HepG2 (cell line): ENCODE results near the gene MED15. TPM values are rescaled to one million over a fixed set of nuclear protein-coding genes. Genes with fewer than 3 reads are reported as not detected.

ENCODE experiments used
- ATAC-seq: fragments of 200-7000 bp; cut with Tn5 transposase; 3 replicates; pipeline ENCODE4 v1.9.1; 2020; ENCODE audit warnings: mild to moderate bottlenecking, moderate library complexity
- BruUV-seq: library from RNA; stranded (reverse); fragments of 400-500 nt; replicated peaks from 2 replicates; lab custom pipeline; 2021; lab: Mats Ljungman, UMichigan
- CTCF ChIA-PET: fragments of 300-600 bp; formaldehyde crosslinking; extraction: SDS; loops from one replicate; lab custom pipeline; 2021; ENCODE audit warnings: low total read pairs, inconsistent platforms, low intra/inter-chr PET ratio; lab: Yijun Ruan, JAX
- POLR2A ChIA-PET: fragments of 350-600 bp; sonication (Branson Sonifier 250); formaldehyde crosslinking; loops from one replicate; lab custom pipeline; 2020; ENCODE audit warnings: antibody characterized with exemption, inconsistent platforms; lab: Yijun Ruan, JAX
- DNase-seq: peaks from one replicate; pipeline ENCODE4 v3.0.0-alpha.2; 2015; ENCODE audit warnings: low spot score
- FAIRE-seq: peaks from 3 replicates; lab custom pipeline; 2011; peaks lifted over from hg19 to GRCh38; lab: Jason Lieb, UNC
- H2AFZ ChIP-seq: one replicate; pipeline ENCODE4 v1.6.1; 2011; ENCODE audit warnings: low read length, inconsistent platforms
- H3K27ac ChIP-seq: fragments of 300-600 bp; 3 replicates; pipeline ENCODE4 v1.8.0; 2011; ENCODE audit warnings: mixed run types, mild to moderate bottlenecking, mixed read lengths, low read length, inconsistent platforms; ENCODE audit not compliant: insufficient read depth; ENCODE audit errors: extremely low read length
- H3K27me3 ChIP-seq, 2 experiments: fragments of 200-600 bp in 1 of 2; 2 replicates in 1 of 2; 3 replicates in 1 of 2; pipeline versions ENCODE4 v1.6.0 to v1.8.0; 2011; ENCODE audit warnings: low read length in 2 of 2, mild to moderate bottlenecking in 2 of 2, moderate library complexity in 2 of 2, inconsistent platforms in 1 of 2; ENCODE audit not compliant: insufficient read depth in 2 of 2, control insufficient read depth in 1 of 2
- H3K36me3 ChIP-seq, 2 experiments: fragments of 200-600 bp in 1 of 2; replicated peaks in 1 of 2; 2 replicates in 1 of 2; 3 replicates in 1 of 2; pipeline versions ENCODE4 v1.5.1 to v1.8.0; 2011; ENCODE audit warnings: low read length in 2 of 2, inconsistent platforms in 1 of 2; ENCODE audit not compliant: insufficient read depth in 2 of 2, control insufficient read depth in 1 of 2
- H3K4me1 ChIP-seq: 2 replicates; pipeline ENCODE4 v1.5.1; 2012; ENCODE audit warnings: low read length, inconsistent platforms; ENCODE audit not compliant: insufficient read depth
- H3K4me2 ChIP-seq: 2 replicates; pipeline ENCODE4 v1.6.0; 2011; ENCODE audit warnings: low read depth, low read length, inconsistent platforms
- H3K4me3 ChIP-seq, 3 experiments: fragments of 200-600 bp in 1 of 3; sonication (generic), shearing (Covaris generic) in 1 of 3; replicated peaks in 1 of 3; 2 replicates each; pipeline ENCODE4 v1.5.1; 2011 to 2016; ENCODE audit warnings: low read length in 3 of 3, inconsistent platforms in 2 of 3, low read depth in 2 of 3, mild to moderate bottlenecking in 2 of 3, control low read depth in 1 of 3, mixed read lengths in 1 of 3; ENCODE audit not compliant: insufficient read depth in 1 of 3
- H3K79me2 ChIP-seq: one replicate; pipeline ENCODE4 v1.6.1; 2011; ENCODE audit warnings: low read length, inconsistent platforms; ENCODE audit not compliant: insufficient read depth
- H3K9ac ChIP-seq: 2 replicates; pipeline ENCODE4 v1.6.0; 2011; ENCODE audit warnings: mild to moderate bottlenecking, low read depth, low read length, inconsistent platforms; ENCODE audit not compliant: insufficient read depth
- H3K9me3 ChIP-seq: 2 replicates; pipeline ENCODE4 v1.5.1; 2012; ENCODE audit warnings: mild to moderate bottlenecking, low read length
- H4K20me1 ChIP-seq: 2 replicates; pipeline ENCODE4 v1.6.0; 2011; ENCODE audit warnings: inconsistent platforms, mild to moderate bottlenecking, low read length, moderate library complexity; ENCODE audit not compliant: insufficient read depth
- DPF2 ChIP-seq: sonication (generic); formaldehyde crosslinking; IDR thresholded peaks from 2 replicates; pipeline ENCODE4 v1.4.0; 2020; ENCODE audit warnings: mild to moderate bottlenecking, low read depth, missing genetic modification reagents, borderline replicate concordance
- GMEB2 ChIP-seq: IDR thresholded peaks from 2 replicates; pipeline ENCODE4 v1.6.1; 2016; ENCODE audit warnings: missing biosample characterization, missing genetic modification reagents, low read depth
- HES4 ChIP-seq: sonication (generic); formaldehyde crosslinking; IDR thresholded peaks from 2 replicates; pipeline ENCODE4 v1.9.0; 2021; ENCODE audit warnings: mild to moderate bottlenecking, missing genetic modification reagents, borderline replicate concordance
- NAIF1 ChIP-seq: sonication (generic); formaldehyde crosslinking; IDR thresholded peaks from 2 replicates; pipeline ENCODE4 v1.5.0; 2020; ENCODE audit warnings: mild to moderate bottlenecking, missing genetic modification reagents, borderline replicate concordance
- NCOA5 ChIP-seq: sonication (generic); formaldehyde crosslinking; IDR thresholded peaks from 2 replicates; pipeline ENCODE4 v1.4.0; 2020; ENCODE audit warnings: missing genetic modification reagents
- REL ChIP-seq: sonication (generic); formaldehyde crosslinking; conservative IDR thresholded peaks from 2 replicates; pipeline ENCODE4 v1.8.0; 2022; ENCODE audit warnings: mild to moderate bottlenecking, missing genetic modification reagents, moderate library complexity
- REST ChIP-seq, 2 experiments: IDR thresholded peaks; 2 replicates each; pipeline ENCODE4 v1.6.1; 2011 to 2012; ENCODE audit warnings: low read length in 2 of 2, borderline replicate concordance in 1 of 2, low read depth in 1 of 2, mild to moderate bottlenecking in 1 of 2, moderate library complexity in 1 of 2
- SMAD9 ChIP-seq: sonication (generic); formaldehyde crosslinking; IDR thresholded peaks from 2 replicates; pipeline ENCODE4 v1.5.1; 2020; ENCODE audit warnings: mild to moderate bottlenecking, missing genetic modification reagents
- SNRNP70 ChIP-seq: fragments of 200-400 bp; formaldehyde crosslinking; IDR thresholded peaks from 2 replicates; pipeline ENCODE4 v1.6.1; 2017; ENCODE audit warnings: mild to moderate bottlenecking, low read depth, low read length, moderate library complexity
- ZBTB2 ChIP-seq: sonication (generic); formaldehyde crosslinking; IDR thresholded peaks from 2 replicates; pipeline ENCODE4 v1.8.0; 2022; ENCODE audit warnings: low read depth, missing genetic modification reagents
- ZNF256 ChIP-seq: sonication (generic); formaldehyde crosslinking; conservative IDR thresholded peaks from 2 replicates; pipeline ENCODE4 v1.4.0; 2020; ENCODE audit warnings: missing genetic modification reagents
- ZNF329 ChIP-seq: sonication (generic); formaldehyde crosslinking; IDR thresholded peaks from 2 replicates; pipeline ENCODE4 v1.9.0; 2021; ENCODE audit warnings: low read depth, mild to moderate bottlenecking, missing genetic modification reagents
- ZNF382 ChIP-seq: sonication (generic); formaldehyde crosslinking; IDR thresholded peaks from 2 replicates; pipeline ENCODE4 v1.5.0; 2020; ENCODE audit warnings: missing genetic modification reagents, mild to moderate bottlenecking, borderline replicate concordance
- WGBS: methylation state at CpG from one replicate; pipeline ENCODE4 v1.1.6; 2017; ENCODE audit warnings: low lambda C conversion rate; 5-methylcytosine and 5-hydroxymethylcytosine counted together
- in situ Hi-C: cut with HindIII; loops from 2 replicates; pipeline ENCODE4 v1.10.0; 2017; ENCODE audit warnings: low pct_unique_long_range_greater_than_20kb; ENCODE audit not compliant: extremely low pct_ligation_motif_present
- intact Hi-C: fragments of 100-400 bp; cut with micrococcal nuclease; formaldehyde crosslinking; loops from one replicate; pipeline ENCODE4 v1.10.0; 2022; ENCODE audit not compliant: unreplicated experiment
- polyA plus RNA-seq, 8 experiments: library from polyadenylated mRNA; depleted of rRNA in 3 of 8; stranded (reverse) in 7 of 8; unstranded in 1 of 8; fragments of >200 nt; fragmentation: Illumina TruSeq in 4 of 8; extraction: Trizol in 4 of 8; gene quantifications; 2 replicates each; pipeline versions ENCODE4 v1.2.1 to v1.2.3, GENCODE V29; 2011 to 2016; ENCODE audit warnings: low read depth in 4 of 8, missing spikeins in 1 of 8, mixed read lengths in 1 of 8; ENCODE audit not compliant: insufficient read depth in 1 of 8
- total RNA-seq, 5 experiments: library from RNA; depleted of rRNA; stranded (reverse); fragments of >200 nt; fragmentation: Illumina TruSeq; extraction: Trizol; gene quantifications; 2 replicates each; pipeline ENCODE4 v1.2.3, GENCODE V29; 2016; ENCODE audit warnings: low read depth in 1 of 5

MED15 gene
- total and polyA plus RNA-seq, 2 of the 13 experiments (the other 11 are each of a cell fraction or from before 2014, with no cell fraction given): 14.3 to 27.0 TPM

GRCh38 chr22:20578707-20579106 lies 71.3 kb downstream of the MED15 start (continued):
- TF ChIP-seq GMEB2 (CRISPR knock-in tag) (no peak), ZBTB2 (no peak), NAIF1 (CRISPR knock-in tag) (no peak), HES4 (CRISPR knock-in tag) (no peak), ZNF382 (CRISPR knock-in tag) (no peak)

GRCh38 chr22:20579273-20580120 lies 72.1 kb downstream of the MED15 start:
- FAIRE-seq (no peak), ATAC-seq (no peak)
- in situ Hi-C loops: loop anchor here (10.0 kb wide), 2 partner anchors 55 to 165 kb away; no protein-coding TSS in a partner anchor
- TF ChIP-seq SMAD9: no peak
- TF ChIP-seq ZNF329: no peak
- no peak for TF ChIP-seq ZNF256 (CRISPR knock-in tag)
- TF ChIP-seq SNRNP70: no peak
- TF ChIP-seq NCOA5 (CRISPR knock-in tag): no peak
- no peak for TF ChIP-seq DPF2 (CRISPR knock-in tag)
- no peak for TF ChIP-seq REST (IDR thresholded peaks at IDR 0.05; ENCODE audit: borderline replicate concordance in 1 of 2, low read depth in 1 of 2, low read length in 2 of 2)
- no peak for TF ChIP-seq REL (CRISPR knock-in tag)
- TF ChIP-seq, all 625 proteins: peak for 0
- no TSS peak for BruUV-seq
- H3K9me3 ChIP-seq: no peaks in the 10 kb centered on the region
- no peaks in the 10 kb centered on the region for H3K4me1 ChIP-seq
- H4K20me1 ChIP-seq: peaks cover 4% of the 10 kb centered on the region; the same call in 1 of the 2 replicates
- no peak overlapping the region for H3K9ac ChIP-seq
- DNase-seq: no peak
- H3K79me2 ChIP-seq: no peaks in the 10 kb centered on the region
- POLR2A ChIA-PET: no interaction called here
- H3K27me3 ChIP-seq: no peaks in the 10 kb centered on the region; a peak in 1 of 5 replicates
- H3K36me3 ChIP-seq: peaks cover 43 to 89% of the 10 kb centered on the region in 2 experiments
- H3K4me2 ChIP-seq: no peak overlapping the region
- WGBS: 90% methylated on average over 11 of the region's 14 CpGs
- H3K27ac ChIP-seq: no peak overlapping the region
- CTCF ChIA-PET: no interaction called here
- intact Hi-C loops: no loop called here
- H2AFZ ChIP-seq: no peak overlapping the region
- no peak overlapping the region for H3K4me3 ChIP-seq
